ENCODE measurements around the gene SLC22A4. TPM values are rescaled to one million over a fixed set of nuclear protein-coding genes. Genes with fewer than 3 reads are reported as not detected.

The SLC22A4 gene
- total RNA-seq, 1 experiment from 2014 or later, result 1.5 TPM

DNA sequence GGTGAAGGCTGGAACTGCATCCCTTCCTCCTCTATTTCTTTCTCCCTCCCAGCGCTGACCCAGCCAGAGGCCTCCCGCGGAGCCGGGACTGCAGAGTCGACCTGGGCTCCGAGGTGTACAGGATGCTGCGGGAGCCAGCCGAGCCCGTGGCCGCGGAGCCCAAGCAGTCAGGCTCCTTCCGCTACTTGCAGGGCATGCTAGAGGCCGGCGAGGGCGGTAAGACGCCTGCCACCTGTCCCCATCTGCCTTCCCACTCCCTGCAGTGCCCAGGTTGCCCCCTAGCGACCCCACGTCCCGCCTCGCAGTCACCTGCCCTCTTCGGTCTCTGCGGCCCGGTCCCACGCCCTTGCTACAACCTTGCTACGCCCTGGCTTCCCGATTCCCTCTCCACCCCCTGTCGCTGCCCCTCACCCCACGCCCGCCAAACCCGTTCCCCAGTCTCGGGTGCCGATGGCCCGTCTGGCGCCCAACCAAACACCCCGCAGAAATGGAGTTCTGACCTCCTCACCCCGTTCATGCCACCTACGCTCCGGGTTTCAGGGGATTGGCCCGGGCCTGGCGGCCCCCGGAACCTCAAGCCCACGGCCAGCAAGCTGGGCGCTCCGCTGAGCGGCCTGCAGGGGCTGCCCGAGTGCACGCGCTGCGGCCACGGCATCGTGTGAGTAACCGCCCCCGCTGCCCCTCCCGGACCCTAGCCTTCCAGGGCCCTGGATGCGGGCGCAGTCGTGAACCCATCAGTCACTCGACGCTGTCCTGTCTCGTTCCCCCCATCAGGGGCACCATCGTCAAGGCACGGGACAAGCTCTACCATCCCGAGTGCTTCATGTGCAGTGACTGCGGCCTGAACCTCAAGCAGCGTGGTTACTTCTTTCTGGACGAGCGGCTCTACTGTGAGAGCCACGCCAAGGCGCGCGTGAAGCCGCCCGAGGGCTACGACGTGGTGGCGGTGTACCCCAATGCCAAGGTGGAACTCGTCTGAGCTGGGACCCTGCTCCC lies 22.6 kb upstream of the SLC22A4 start:
- H3K36me3 ChIP-seq (ENCODE audit: control insufficient read depth, insufficient read depth, low read length), result no peaks in the 10 kb centered on the region

DNA sequence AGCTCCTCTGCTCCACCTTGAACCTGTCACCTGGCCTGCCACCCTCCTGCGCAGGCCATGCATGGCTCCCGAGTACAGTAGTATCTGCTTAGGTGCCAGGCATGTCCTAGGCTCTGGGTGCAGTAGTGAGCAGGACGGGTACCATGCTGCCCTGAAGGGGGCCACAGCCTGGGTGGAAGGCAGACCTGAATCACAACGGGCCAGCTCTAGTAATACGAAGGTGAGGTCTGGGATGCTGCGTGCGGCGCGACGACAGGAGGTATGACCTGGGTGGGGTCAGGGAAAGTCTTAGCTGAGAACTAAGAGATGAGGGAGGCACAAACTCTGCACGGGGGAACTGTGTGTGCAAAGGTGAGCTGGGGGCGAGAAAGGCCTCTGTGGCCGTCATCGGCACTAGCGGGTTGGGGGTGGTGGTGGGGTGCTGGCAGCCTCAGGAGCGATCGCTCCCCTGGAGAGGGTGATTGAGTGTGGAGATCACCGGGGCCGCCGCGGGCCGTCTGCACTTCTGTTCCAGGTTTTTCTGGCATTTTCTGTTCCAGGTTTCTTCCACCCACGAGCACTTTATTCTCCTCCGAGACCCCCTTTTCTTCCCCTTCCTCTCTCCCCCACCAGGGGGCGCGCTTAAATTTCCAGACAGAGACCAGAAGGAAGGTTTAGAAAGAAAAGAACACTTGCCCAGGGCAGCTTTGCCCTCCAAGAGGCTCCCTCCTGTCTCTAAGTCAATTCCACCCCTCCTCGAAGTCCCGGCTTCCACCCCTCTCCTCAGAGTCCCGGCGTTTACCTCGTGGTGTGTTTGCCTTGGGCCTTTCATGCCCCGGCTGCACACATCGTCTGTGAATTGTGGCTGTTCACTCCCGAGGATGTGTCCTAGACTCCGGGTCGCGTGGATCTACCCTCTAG lies 21.6 kb upstream of the SLC22A4 start:
- BruUV-seq (replicated peaks), result no TSS peak
- Histone ChIP-seq H3K27ac (ENCODE audit: low read length) (no peak overlapping the region), H3K27me3 (ENCODE audit: control insufficient read depth, insufficient read depth, low read length) (no peaks in the 10 kb centered on the region), H3K36me3 (ENCODE audit: control insufficient read depth, insufficient read depth, low read length) (no peaks in the 10 kb centered on the region), H3K4me1 (ENCODE audit: control insufficient read depth, insufficient read depth, low read length) (peaks cover 6% of the 10 kb centered on the region), H3K9me3 (ENCODE audit: control insufficient read depth, insufficient read depth, low read depth, low read length) (no peaks in the 10 kb centered on the region), H3K4me3 (ENCODE audit: low read depth in 2 of 2, low read length in 2 of 2) (no peak overlapping the region)
- in situ Hi-C loops (cut with HindIII; ENCODE audit: low pct_unique_long_range_greater_than_20kb, low sequenced_read_pairs), result no loop called here
- TF ChIP-seq, protein P1, sequence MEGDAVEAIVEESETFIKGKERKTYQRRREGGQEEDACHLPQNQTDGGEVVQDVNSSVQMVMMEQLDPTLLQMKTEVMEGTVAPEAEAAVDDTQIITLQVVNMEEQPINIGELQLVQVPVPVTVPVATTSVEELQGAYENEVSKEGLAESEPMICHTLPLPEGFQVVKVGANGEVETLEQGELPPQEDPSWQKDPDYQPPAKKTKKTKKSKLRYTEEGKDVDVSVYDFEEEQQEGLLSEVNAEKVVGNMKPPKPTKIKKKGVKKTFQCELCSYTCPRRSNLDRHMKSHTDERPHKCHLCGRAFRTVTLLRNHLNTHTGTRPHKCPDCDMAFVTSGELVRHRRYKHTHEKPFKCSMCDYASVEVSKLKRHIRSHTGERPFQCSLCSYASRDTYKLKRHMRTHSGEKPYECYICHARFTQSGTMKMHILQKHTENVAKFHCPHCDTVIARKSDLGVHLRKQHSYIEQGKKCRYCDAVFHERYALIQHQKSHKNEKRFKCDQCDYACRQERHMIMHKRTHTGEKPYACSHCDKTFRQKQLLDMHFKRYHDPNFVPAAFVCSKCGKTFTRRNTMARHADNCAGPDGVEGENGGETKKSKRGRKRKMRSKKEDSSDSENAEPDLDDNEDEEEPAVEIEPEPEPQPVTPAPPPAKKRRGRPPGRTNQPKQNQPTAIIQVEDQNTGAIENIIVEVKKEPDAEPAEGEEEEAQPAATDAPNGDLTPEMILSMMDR (IDR thresholded peaks at IDR 0.05), result peak; percentile 94
- TF ChIP-seq SIN3A (IDR thresholded peaks at IDR 0.05; ENCODE audit: borderline replicate concordance, insufficient read depth, low read depth, low read length), result no peak
- no peak for TF ChIP-seq TCF7L2 (IDR thresholded peaks at IDR 0.05; ENCODE audit: low read depth, low read length)
- intact Hi-C loops (cut with micrococcal nuclease; ENCODE audit: unreplicated experiment), result no loop called here
- ATAC-seq, result peak; percentile 56
- ChIA-PET POLR2A (no interaction called here), CTCF (interaction anchor here (0.6 to 0.8 kb wide), 2 partner anchors 8 to 34 kb away, joined by 5 to 6 read pairs; no protein-coding TSS in a partner anchor)
- DNase-seq (ENCODE audit: low read depth, low spot score), result peak; percentile 25

More for the DNA sequence above, 22.6 kb upstream of the SLC22A4 start:
- intact Hi-C loops (cut with micrococcal nuclease; ENCODE audit: unreplicated experiment), result no loop called here
- BruUV-seq (replicated peaks), result no TSS peak
- Histone ChIP-seq H3K4me3 (ENCODE audit: low read depth in 2 of 2, low read length in 2 of 2) (no peak overlapping the region), H3K4me1 (ENCODE audit: control insufficient read depth, insufficient read depth, low read length) (peaks cover 6% of the 10 kb centered on the region), H3K27me3 (ENCODE audit: control insufficient read depth, insufficient read depth, low read length) (no peaks in the 10 kb centered on the region), H3K27ac (ENCODE audit: low read length) (no peak overlapping the region), H3K9me3 (ENCODE audit: control insufficient read depth, insufficient read depth, low read depth, low read length) (no peaks in the 10 kb centered on the region)
- ChIA-PET CTCF (interaction anchor here (0.8 kb wide), 1 partner anchor 33 kb away, joined by 5 read pairs; no protein-coding TSS in a partner anchor), POLR2A (interaction anchor here (0.6 kb wide), 1 partner anchor 71 kb away, joined by 3 read pairs; no protein-coding TSS in a partner anchor)
- DNase-seq (ENCODE audit: low read depth, low spot score) (no peak), ATAC-seq (no peak)
- TF ChIP-seq TCF7L2 (IDR thresholded peaks at IDR 0.05; ENCODE audit: low read depth, low read length) (no peak), POLR2AphosphoS5 (IDR thresholded peaks at IDR 0.05; ENCODE audit: low read depth, low read length) (no peak), SIN3A (IDR thresholded peaks at IDR 0.05; ENCODE audit: borderline replicate concordance, insufficient read depth, low read depth, low read length) (no peak)
- TF ChIP-seq, protein P1 (IDR thresholded peaks at IDR 0.05), result no peak
- TF ChIP-seq, protein P2, sequence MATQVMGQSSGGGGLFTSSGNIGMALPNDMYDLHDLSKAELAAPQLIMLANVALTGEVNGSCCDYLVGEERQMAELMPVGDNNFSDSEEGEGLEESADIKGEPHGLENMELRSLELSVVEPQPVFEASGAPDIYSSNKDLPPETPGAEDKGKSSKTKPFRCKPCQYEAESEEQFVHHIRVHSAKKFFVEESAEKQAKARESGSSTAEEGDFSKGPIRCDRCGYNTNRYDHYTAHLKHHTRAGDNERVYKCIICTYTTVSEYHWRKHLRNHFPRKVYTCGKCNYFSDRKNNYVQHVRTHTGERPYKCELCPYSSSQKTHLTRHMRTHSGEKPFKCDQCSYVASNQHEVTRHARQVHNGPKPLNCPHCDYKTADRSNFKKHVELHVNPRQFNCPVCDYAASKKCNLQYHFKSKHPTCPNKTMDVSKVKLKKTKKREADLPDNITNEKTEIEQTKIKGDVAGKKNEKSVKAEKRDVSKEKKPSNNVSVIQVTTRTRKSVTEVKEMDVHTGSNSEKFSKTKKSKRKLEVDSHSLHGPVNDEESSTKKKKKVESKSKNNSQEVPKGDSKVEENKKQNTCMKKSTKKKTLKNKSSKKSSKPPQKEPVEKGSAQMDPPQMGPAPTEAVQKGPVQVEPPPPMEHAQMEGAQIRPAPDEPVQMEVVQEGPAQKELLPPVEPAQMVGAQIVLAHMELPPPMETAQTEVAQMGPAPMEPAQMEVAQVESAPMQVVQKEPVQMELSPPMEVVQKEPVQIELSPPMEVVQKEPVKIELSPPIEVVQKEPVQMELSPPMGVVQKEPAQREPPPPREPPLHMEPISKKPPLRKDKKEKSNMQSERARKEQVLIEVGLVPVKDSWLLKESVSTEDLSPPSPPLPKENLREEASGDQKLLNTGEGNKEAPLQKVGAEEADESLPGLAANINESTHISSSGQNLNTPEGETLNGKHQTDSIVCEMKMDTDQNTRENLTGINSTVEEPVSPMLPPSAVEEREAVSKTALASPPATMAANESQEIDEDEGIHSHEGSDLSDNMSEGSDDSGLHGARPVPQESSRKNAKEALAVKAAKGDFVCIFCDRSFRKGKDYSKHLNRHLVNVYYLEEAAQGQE (IDR thresholded peaks at IDR 0.05; ENCODE audit: insufficient read depth in 1 of 2, low read depth in 2 of 2, low read length in 1 of 2), result no peak
- in situ Hi-C loops (cut with HindIII; ENCODE audit: low pct_unique_long_range_greater_than_20kb, low sequenced_read_pairs), result no loop called here

Data from Panc1 (cell line).